B cell (primary cell): ENCODE measurements around the gene LTC4S.

ENCODE experiments used
- EZH2 ChIP-seq: IDR thresholded peaks from 2 replicates; pipeline ENCODE4 v1.6.1; 2012; ENCODE audit warnings: borderline replicate concordance, low read depth, mild to moderate bottlenecking, moderate library complexity, low read length; ENCODE audit not compliant: insufficient read depth, poor library complexity, severe bottlenecking
- TF ChIP-seq, protein P1 (sequence below): fragments of 200-600 bp; IDR thresholded peaks from one replicate; pipeline ENCODE4 v1.8.0; 2022; ENCODE audit warnings: antibody characterized with exemption, mild to moderate bottlenecking

GRCh38 chr5:179837076-179838011, 43.6 kb downstream of the LTC4S start:
- TF ChIP-seq, protein P1, sequence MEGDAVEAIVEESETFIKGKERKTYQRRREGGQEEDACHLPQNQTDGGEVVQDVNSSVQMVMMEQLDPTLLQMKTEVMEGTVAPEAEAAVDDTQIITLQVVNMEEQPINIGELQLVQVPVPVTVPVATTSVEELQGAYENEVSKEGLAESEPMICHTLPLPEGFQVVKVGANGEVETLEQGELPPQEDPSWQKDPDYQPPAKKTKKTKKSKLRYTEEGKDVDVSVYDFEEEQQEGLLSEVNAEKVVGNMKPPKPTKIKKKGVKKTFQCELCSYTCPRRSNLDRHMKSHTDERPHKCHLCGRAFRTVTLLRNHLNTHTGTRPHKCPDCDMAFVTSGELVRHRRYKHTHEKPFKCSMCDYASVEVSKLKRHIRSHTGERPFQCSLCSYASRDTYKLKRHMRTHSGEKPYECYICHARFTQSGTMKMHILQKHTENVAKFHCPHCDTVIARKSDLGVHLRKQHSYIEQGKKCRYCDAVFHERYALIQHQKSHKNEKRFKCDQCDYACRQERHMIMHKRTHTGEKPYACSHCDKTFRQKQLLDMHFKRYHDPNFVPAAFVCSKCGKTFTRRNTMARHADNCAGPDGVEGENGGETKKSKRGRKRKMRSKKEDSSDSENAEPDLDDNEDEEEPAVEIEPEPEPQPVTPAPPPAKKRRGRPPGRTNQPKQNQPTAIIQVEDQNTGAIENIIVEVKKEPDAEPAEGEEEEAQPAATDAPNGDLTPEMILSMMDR, result no peak
- TF ChIP-seq EZH2, result no peak
